ENCODE measurements around the gene OSCAR. TPM values are rescaled to one million over a fixed set of nuclear protein-coding genes. Genes with fewer than 3 reads are reported as not detected.

The OSCAR gene
- total and polyA plus RNA-seq, 4 donors: 4.4 to 77.4 (median 49.4) TPM

DNA sequence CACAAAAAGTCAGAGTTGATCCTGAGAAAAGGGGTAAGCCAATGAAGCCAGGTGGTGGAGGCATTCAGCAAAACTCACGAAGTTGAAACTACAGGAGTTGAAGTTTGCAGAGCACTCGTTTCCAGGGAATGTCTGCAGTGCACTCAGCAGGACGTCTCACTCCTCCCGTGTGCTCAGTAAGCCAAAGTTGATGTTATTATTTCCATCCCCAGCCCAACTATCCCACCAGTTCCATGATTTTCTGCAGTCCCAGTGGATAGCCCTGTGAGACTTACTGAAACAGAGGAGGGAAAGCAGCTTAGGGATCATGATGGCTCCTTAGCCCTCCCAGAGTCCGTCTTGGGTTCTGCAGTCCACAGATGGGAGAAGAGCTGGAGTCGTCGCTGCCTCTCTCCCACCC lies 19.6 kb downstream of the OSCAR start, which contains the start of gene TARM1:
Gene TARM1, minus strand, starts transcription at position 334 of the 400 bp plus-strand sequence. Its CDS starts 25 bp downstream, at position 309.
- H3K4me1 ChIP-seq (ENCODE audit: control insufficient read depth in 5 of 5, insufficient read depth in 5 of 5, low read length in 5 of 5): no peaks in the 10 kb centered on the region
- H3K27me3 ChIP-seq (ENCODE audit: control insufficient read depth in 3 of 3, insufficient read depth in 3 of 3, low read length in 2 of 3): no peaks in the 10 kb centered on the region
- no peak within 1 kb of the TSS for H3K9ac ChIP-seq (ENCODE audit: insufficient read depth in 1 of 2, low read length in 2 of 2)
- no peaks in the 10 kb centered on the region for H3K36me3 ChIP-seq (ENCODE audit: control insufficient read depth in 4 of 4, insufficient read depth in 4 of 4, low read length in 4 of 4)
- no peak within 1 kb of the TSS for H3K4me3 ChIP-seq
- no peak within 1 kb of the TSS for H3K27ac ChIP-seq (ENCODE audit: low read depth in 1 of 2, low read length in 1 of 2)
- no peak for ATAC-seq (ENCODE audit: insufficient read depth, low FRiP score)
- DNase-seq: no peak
- TF ChIP-seq, protein P1, sequence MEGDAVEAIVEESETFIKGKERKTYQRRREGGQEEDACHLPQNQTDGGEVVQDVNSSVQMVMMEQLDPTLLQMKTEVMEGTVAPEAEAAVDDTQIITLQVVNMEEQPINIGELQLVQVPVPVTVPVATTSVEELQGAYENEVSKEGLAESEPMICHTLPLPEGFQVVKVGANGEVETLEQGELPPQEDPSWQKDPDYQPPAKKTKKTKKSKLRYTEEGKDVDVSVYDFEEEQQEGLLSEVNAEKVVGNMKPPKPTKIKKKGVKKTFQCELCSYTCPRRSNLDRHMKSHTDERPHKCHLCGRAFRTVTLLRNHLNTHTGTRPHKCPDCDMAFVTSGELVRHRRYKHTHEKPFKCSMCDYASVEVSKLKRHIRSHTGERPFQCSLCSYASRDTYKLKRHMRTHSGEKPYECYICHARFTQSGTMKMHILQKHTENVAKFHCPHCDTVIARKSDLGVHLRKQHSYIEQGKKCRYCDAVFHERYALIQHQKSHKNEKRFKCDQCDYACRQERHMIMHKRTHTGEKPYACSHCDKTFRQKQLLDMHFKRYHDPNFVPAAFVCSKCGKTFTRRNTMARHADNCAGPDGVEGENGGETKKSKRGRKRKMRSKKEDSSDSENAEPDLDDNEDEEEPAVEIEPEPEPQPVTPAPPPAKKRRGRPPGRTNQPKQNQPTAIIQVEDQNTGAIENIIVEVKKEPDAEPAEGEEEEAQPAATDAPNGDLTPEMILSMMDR (IDR thresholded peaks at IDR 0.05; ENCODE audit: control extremely low read depth, extremely low read depth): no peak
- WGBS, 2 donors: 42 to 81% methylated on average over 7 of the region's 7 CpGs
- peaks cover 0 to 15% (median 4%) of the 10 kb centered on the region in 4 donors for H3K9me3 ChIP-seq (ENCODE audit: control insufficient read depth in 4 of 4, insufficient read depth in 3 of 4, low read length in 3 of 4)

DNA sequence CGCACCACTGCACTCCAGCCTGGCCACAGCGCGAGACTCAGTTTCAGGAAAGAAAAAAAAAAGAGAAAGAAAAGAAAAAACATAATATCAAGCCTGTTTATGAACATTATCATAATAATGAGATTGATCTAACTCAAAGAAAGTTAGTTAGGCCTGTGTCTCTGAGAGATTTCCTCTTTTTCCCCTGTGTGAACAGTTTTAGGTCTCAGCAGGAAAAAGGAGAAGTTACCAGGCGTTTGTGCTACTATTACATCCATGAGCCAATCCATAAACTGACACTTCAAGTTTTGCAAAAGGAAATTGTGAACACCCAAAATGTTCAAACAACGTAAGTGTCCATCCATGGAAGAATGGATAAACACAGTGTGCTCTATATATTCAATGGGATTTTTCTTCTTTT lies 23.3 kb downstream of the OSCAR start:
- Histone ChIP-seq H3K27me3 (ENCODE audit: control insufficient read depth in 3 of 3, insufficient read depth in 3 of 3, low read length in 2 of 3) (no peaks in the 10 kb centered on the region), H3K4me1 (ENCODE audit: control insufficient read depth in 5 of 5, insufficient read depth in 5 of 5, low read length in 5 of 5) (no peaks in the 10 kb centered on the region), H3K4me3 (no peak overlapping the region), H3K9ac (ENCODE audit: insufficient read depth in 1 of 2, low read length in 2 of 2) (no peak overlapping the region), H3K27ac (ENCODE audit: low read depth in 1 of 2, low read length in 1 of 2) (no peak overlapping the region), H3K9me3 (ENCODE audit: control insufficient read depth in 4 of 4, insufficient read depth in 3 of 4, low read length in 3 of 4) (peaks cover 0 to 18% (median 3%) of the 10 kb centered on the region in 4 donors), H3K36me3 (ENCODE audit: control insufficient read depth in 4 of 4, insufficient read depth in 4 of 4, low read length in 4 of 4) (no peaks in the 10 kb centered on the region)
- DNase-seq: no peak
- no peak for ATAC-seq (ENCODE audit: insufficient read depth, low FRiP score)
- WGBS, 2 donors: 36 to 52% methylated on average over 5 of the region's 5 CpGs
- TF ChIP-seq, protein P1 (IDR thresholded peaks at IDR 0.05; ENCODE audit: control extremely low read depth, extremely low read depth): no peak

GRCh38 chr19:54074851-54075250 lies 25.8 kb downstream of the OSCAR start:
- DNase-seq (no peak), ATAC-seq (ENCODE audit: insufficient read depth, low FRiP score) (no peak)
- Histone ChIP-seq H3K36me3 (ENCODE audit: control insufficient read depth in 4 of 4, insufficient read depth in 4 of 4, low read length in 4 of 4) (no peaks in the 10 kb centered on the region), H3K4me1 (ENCODE audit: control insufficient read depth in 5 of 5, insufficient read depth in 5 of 5, low read length in 5 of 5) (no peaks in the 10 kb centered on the region), H3K27ac (ENCODE audit: low read depth in 1 of 2, low read length in 1 of 2) (no peak overlapping the region), H3K9ac (ENCODE audit: insufficient read depth in 1 of 2, low read length in 2 of 2) (no peak overlapping the region), H3K27me3 (ENCODE audit: control insufficient read depth in 3 of 3, insufficient read depth in 3 of 3, low read length in 2 of 3) (no peaks in the 10 kb centered on the region), H3K9me3 (ENCODE audit: control insufficient read depth in 4 of 4, insufficient read depth in 3 of 4, low read length in 3 of 4) (peaks cover 0 to 11% (median 0%) of the 10 kb centered on the region in 4 donors), H3K4me3 (no peak overlapping the region)
- WGBS, 2 donors: 65 to 81% methylated on average over 9 of the region's 9 CpGs
- TF ChIP-seq, protein P1 (IDR thresholded peaks at IDR 0.05; ENCODE audit: control extremely low read depth, extremely low read depth): no peak

GRCh38 chr19:54073829-54074228 lies 26.8 kb downstream of the OSCAR start:
- Histone ChIP-seq H3K9ac (ENCODE audit: insufficient read depth in 1 of 2, low read length in 2 of 2) (no peak overlapping the region), H3K27me3 (ENCODE audit: control insufficient read depth in 3 of 3, insufficient read depth in 3 of 3, low read length in 2 of 3) (no peaks in the 10 kb centered on the region), H3K27ac (ENCODE audit: low read depth in 1 of 2, low read length in 1 of 2) (no peak overlapping the region), H3K36me3 (ENCODE audit: control insufficient read depth in 4 of 4, insufficient read depth in 4 of 4, low read length in 4 of 4) (no peaks in the 10 kb centered on the region), H3K4me1 (ENCODE audit: control insufficient read depth in 5 of 5, insufficient read depth in 5 of 5, low read length in 5 of 5) (no peaks in the 10 kb centered on the region), H3K4me3 (no peak overlapping the region), H3K9me3 (ENCODE audit: control insufficient read depth in 4 of 4, insufficient read depth in 3 of 4, low read length in 3 of 4) (peaks cover 0 to 12% (median 0%) of the 10 kb centered on the region in 4 donors)
- WGBS, 2 donors: 90 to 93% methylated on average over 10 of the region's 10 CpGs
- DNase-seq (no peak), ATAC-seq (ENCODE audit: insufficient read depth, low FRiP score) (no peak)
- TF ChIP-seq, protein P1 (IDR thresholded peaks at IDR 0.05; ENCODE audit: control extremely low read depth, extremely low read depth): no peak
